Measurements from ENCODE around the gene LAMP2.

- TF ChIP-seq CTCF (IDR thresholded peaks at IDR 0.05): no peak
- TF ChIP-seq POLR2A (IDR thresholded peaks at IDR 0.05): no peak
These were observed 48.8 kb upstream of the LAMP2 start for GRCh38 chrX:120517936-120518335.

Data from right lobe of liver (tissue), 4 donors.